LNCaP clone FGC (cell line): ENCODE results near the gene RNF11.

Source experiments
- DNase-seq: peaks from one replicate; pipeline ENCODE4 v3.0.0-alpha.2; 2011; ENCODE audit warnings: low read depth
- H3K4me3 ChIP-seq: 2 replicates; pipeline ENCODE4 v1.5.1; 2011; ENCODE audit warnings: mild to moderate bottlenecking, low read depth, low read length, control low read depth
- CTCF ChIP-seq: IDR thresholded peaks from 2 replicates; pipeline ENCODE4 v1.5.1; 2012; ENCODE audit warnings: mild to moderate bottlenecking; ENCODE audit not compliant: control insufficient read depth, insufficient read depth; ENCODE audit errors: extremely low read depth

The RNF11 gene

GRCh38 chr1:51203121-51203873, 32.8 kb upstream of the RNF11 start:
- no peak overlapping the region for H3K4me3 ChIP-seq
- no peak for DNase-seq
- no peak for TF ChIP-seq CTCF

- no peak for TF ChIP-seq CTCF
- no peak for DNase-seq
- no peak overlapping the region for H3K4me3 ChIP-seq
Measured at GRCh38 chr1:51203874-51204245, 32.2 kb upstream of the RNF11 start.

GRCh38 chr1:51210055-51210454, 26.0 kb upstream of the RNF11 start:
- TF ChIP-seq CTCF: no peak
- H3K4me3 ChIP-seq: no peak overlapping the region
- no peak for DNase-seq

DNA sequence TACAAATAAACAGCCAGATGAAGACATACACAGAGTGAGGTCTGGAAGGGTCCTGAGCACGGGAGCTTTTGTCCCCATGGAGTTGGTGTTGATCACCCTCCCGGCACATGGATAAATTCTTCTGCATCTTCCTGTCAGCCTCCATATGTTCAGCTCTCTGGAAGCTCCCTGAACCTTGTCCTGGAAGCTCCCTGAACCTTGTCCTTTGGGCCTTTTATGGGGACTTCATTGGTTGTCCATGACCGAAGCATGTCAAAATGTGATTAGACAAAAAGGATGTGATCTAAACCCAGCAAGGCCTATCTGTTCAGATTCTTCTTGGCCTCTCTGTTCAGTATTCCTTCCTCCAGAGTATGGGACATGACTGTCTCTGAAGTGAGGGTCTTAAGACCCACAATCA, 25.4 kb upstream of the RNF11 start:
- DNase-seq: no peak
- TF ChIP-seq CTCF: no peak
- no peak overlapping the region for H3K4me3 ChIP-seq

GRCh38 chr1:51214615-51215131, 21.4 kb upstream of the RNF11 start:
- no peak for DNase-seq
- H3K4me3 ChIP-seq: no peak overlapping the region
- TF ChIP-seq CTCF: no peak

DNA sequence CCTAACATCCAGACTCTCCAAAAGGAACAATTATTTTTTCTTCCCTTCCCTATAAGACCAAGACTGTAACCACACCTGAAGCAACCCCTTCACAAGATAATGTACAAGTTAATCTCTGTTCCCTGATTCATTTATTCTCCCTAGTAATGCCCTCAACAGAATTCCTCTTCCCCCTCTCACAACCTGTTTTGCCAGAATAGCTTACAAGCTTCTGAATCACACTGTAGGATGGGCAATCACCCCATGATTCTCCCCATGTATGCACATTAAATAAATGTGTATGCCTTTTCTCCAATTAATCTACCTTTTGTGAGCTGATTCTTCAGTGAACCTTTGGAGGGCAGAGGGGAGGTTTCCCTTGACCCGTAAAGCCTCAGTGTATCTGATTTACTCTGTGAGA, 20.9 kb upstream of the RNF11 start:
- H3K4me3 ChIP-seq: no peak overlapping the region
- DNase-seq: no peak
- no peak for TF ChIP-seq CTCF

DNA sequence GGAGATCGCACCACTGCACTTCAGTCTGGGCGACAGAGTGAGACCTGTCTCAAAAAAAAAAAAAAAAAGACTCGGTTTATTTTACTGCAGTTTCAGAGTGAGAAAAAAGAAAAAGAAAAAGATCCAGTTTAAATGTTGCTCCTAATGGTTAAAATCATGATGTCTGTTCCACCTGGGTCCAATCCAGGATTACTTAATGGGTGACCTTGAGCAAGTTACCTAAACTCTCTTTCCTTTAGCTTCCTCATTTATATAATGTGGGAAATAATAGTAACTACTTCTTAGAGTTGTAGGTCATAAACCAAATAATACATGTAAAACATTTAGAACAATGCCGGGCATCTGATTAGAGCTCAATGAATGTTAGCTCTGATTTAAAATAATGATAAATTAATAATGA, 19.4 kb upstream of the RNF11 start:
- no peak for TF ChIP-seq CTCF
- DNase-seq: no peak
- H3K4me3 ChIP-seq: no peak overlapping the region
